OCI-LY1 (cell line): Measurements from ENCODE around the gene KRT80.

ENCODE experiments used
- CTCF ChIP-seq: fragments of 200-600 bp; sonication (generic), shearing (Covaris generic); IDR thresholded peaks from 2 replicates; pipeline ENCODE4 v1.5.1; 2017; ENCODE audit warnings: mild to moderate bottlenecking, antibody characterized with exemption, low read length, moderate library complexity, mixed read lengths
- EZH2 ChIP-seq: fragments of 200-600 bp; sonication (generic), shearing (Covaris generic); IDR thresholded peaks from 2 replicates; pipeline ENCODE4 v1.8.0; 2017; ENCODE audit warnings: borderline replicate concordance, mixed run types, mild to moderate bottlenecking, antibody characterized with exemption, low read length, moderate library complexity, mixed read lengths

- TF ChIP-seq CTCF (no peak), EZH2 (no peak)
Observed at GRCh38 chr12:52209321-52209720, 17.5 kb upstream of the KRT80 start.
